Nephron (organoid): ENCODE results near the gene FAM50A.
"Not testable (repeated sequence)": the region's sequence is repeated elsewhere in the genome, so short reads cannot be mapped to it uniquely, and the experiment has no call there.

ENCODE experiments used
- H3K27ac Mint-ChIP-seq, 3 experiments: 2 replicates each; pipeline ENCODE4 v1.8.0; 2020; ENCODE audit warnings: mixed read lengths in 3 of 3, mild to moderate bottlenecking in 2 of 3, moderate library complexity in 1 of 3
- H3K27me3 Mint-ChIP-seq: 2 replicates; pipeline ENCODE4 v1.8.0; 2021; ENCODE audit warnings: low read depth, mild to moderate bottlenecking, moderate library complexity, mixed read lengths
- H3K36me3 Mint-ChIP-seq: 2 replicates; pipeline ENCODE4 v1.8.0; 2020; ENCODE audit warnings: low read depth, mixed read lengths
- H3K4me1 Mint-ChIP-seq: 2 replicates; pipeline ENCODE4 v1.8.0; 2020; ENCODE audit warnings: mixed read lengths
- H3K4me3 Mint-ChIP-seq, 3 experiments: 2 replicates each; pipeline ENCODE4 v1.8.0; 2020; ENCODE audit warnings: mild to moderate bottlenecking in 3 of 3, mixed read lengths in 3 of 3, moderate library complexity in 2 of 3
- H3K9me3 Mint-ChIP-seq: 2 replicates; pipeline ENCODE4 v1.8.0; 2020; ENCODE audit warnings: mixed read lengths
- CTCF ChIP-seq, 3 experiments: fragments of 200-600 bp; sonication (generic); IDR thresholded peaks; one replicate each; pipeline ENCODE4 v1.5.0; 2021; ENCODE audit warnings: antibody characterized with exemption in 3 of 3; ENCODE audit not compliant: unreplicated experiment in 3 of 3

FAM50A gene

GRCh38 chrX:154399527-154400368 is 44.2 kb upstream of the FAM50A start:
- H3K36me3 Mint-ChIP-seq: peaks cover 33% of the 10 kb centered on the region
- peak overlapping the region; percentile 99 to 100 (median 100) for H3K27ac Mint-ChIP-seq
- H3K9me3 Mint-ChIP-seq: peaks cover 17% of the 10 kb centered on the region
- H3K4me1 Mint-ChIP-seq: peaks cover 11% of the 10 kb centered on the region
- TF ChIP-seq CTCF (IDR thresholded peaks at IDR 0.05; ENCODE audit: unreplicated experiment in 3 of 3): no peak
- peaks cover 5% of the 10 kb centered on the region for H3K27me3 Mint-ChIP-seq
- peak overlapping the region; percentile 98 to 99 (median 99) for H3K4me3 Mint-ChIP-seq

GRCh38 chrX:154400369-154400817 is 43.5 kb upstream of the FAM50A start:
- Mint-ChIP-seq H3K36me3 (peaks cover 33% of the 10 kb centered on the region), H3K27ac (peak overlapping the region in 2 of 3 experiments; percentile 48 to 55), H3K4me3 (peak overlapping the region; percentile 98 to 99 (median 99)), H3K4me1 (peaks cover 11% of the 10 kb centered on the region), H3K9me3 (peaks cover 17% of the 10 kb centered on the region)
- not testable (repeated sequence) for H3K27me3 Mint-ChIP-seq

GRCh38 chrX:154401045-154401799 is 42.7 kb upstream of the FAM50A start:
- Mint-ChIP-seq H3K27ac (peak overlapping the region in 2 of 3 experiments; percentile 48 to 55), H3K36me3 (peaks cover 33% of the 10 kb centered on the region), H3K4me3 (peak overlapping the region; percentile 66 to 74 (median 72)), H3K4me1 (peaks cover 11% of the 10 kb centered on the region), H3K27me3 (peaks cover 5% of the 10 kb centered on the region), H3K9me3 (peaks cover 17% of the 10 kb centered on the region)
- no peak for TF ChIP-seq CTCF (IDR thresholded peaks at IDR 0.05; ENCODE audit: unreplicated experiment in 3 of 3)

GRCh38 chrX:154401918-154402621 is 41.9 kb upstream of the FAM50A start:
- Mint-ChIP-seq H3K4me1 (peaks cover 11% of the 10 kb centered on the region), H3K27me3 (peaks cover 5% of the 10 kb centered on the region), H3K9me3 (peaks cover 19% of the 10 kb centered on the region), H3K27ac (peak overlapping the region in 1 of 3 experiments; percentile 77), H3K36me3 (peaks cover 33% of the 10 kb centered on the region), H3K4me3 (peak overlapping the region in 2 of 3 experiments; percentile 30 to 44)
- TF ChIP-seq CTCF (IDR thresholded peaks at IDR 0.05; ENCODE audit: unreplicated experiment in 3 of 3): no peak

GRCh38 chrX:154402622-154403127 is 41.3 kb upstream of the FAM50A start:
- Mint-ChIP-seq H3K4me3 (no peak overlapping the region), H3K27me3 (peaks cover 5% of the 10 kb centered on the region), H3K36me3 (peaks cover 33% of the 10 kb centered on the region), H3K4me1 (peaks cover 11% of the 10 kb centered on the region), H3K27ac (peak overlapping the region in 1 of 3 experiments; percentile 77), H3K9me3 (peaks cover 19% of the 10 kb centered on the region)
- TF ChIP-seq CTCF (IDR thresholded peaks at IDR 0.05; ENCODE audit: unreplicated experiment in 3 of 3): no peak
